Activated CD8-positive, alpha-beta memory T cell treated with anti-CD3 and anti-CD28 coated beads, Interleukin-2, amount 10 ng/mL, durations not matched to agents 7 days and 5 days (primary cell): ENCODE measurements around the gene PLBD2. TPM values are rescaled to one million over a fixed set of nuclear protein-coding genes. Genes with fewer than 3 reads are reported as not detected.

ENCODE experiments used
- ATAC-seq: fragments of 150-1000 bp; cut with Tn5 transposase; one replicate; pipeline ENCODE4 v1.10.0; 2021; ENCODE audit warnings: moderate library complexity
- CTCF ChIA-PET: fragments of 350-600 bp; sonication (Branson Sonifier 250); formaldehyde crosslinking; loops from one replicate; lab custom pipeline; 2021; ENCODE audit warnings: antibody characterized with exemption; lab: Charles Lee
- DNase-seq: peaks from one replicate; pipeline ENCODE4 v3.0.0-alpha.2; 2020
- H3K27ac Mint-ChIP-seq: one replicate; pipeline ENCODE4 v1.8.0; 2021; ENCODE audit warnings: mild to moderate bottlenecking, mixed read lengths
- H3K27me3 Mint-ChIP-seq: one replicate; pipeline ENCODE4 v1.8.0; 2021; ENCODE audit warnings: mixed read lengths
- H3K36me3 Mint-ChIP-seq: one replicate; pipeline ENCODE4 v1.8.0; 2021; ENCODE audit warnings: mild to moderate bottlenecking, mixed read lengths
- H3K4me1 Mint-ChIP-seq: one replicate; pipeline ENCODE4 v1.8.0; 2021; ENCODE audit warnings: mixed read lengths
- H3K4me3 Mint-ChIP-seq: one replicate; pipeline ENCODE4 v1.8.0; 2021; ENCODE audit warnings: mild to moderate bottlenecking, moderate library complexity, mixed read lengths
- H3K9me3 Mint-ChIP-seq: one replicate; pipeline ENCODE4 v1.8.0; 2022; ENCODE audit warnings: low read depth, mixed read lengths
- total RNA-seq, 2 experiments: library from RNA; stranded (reverse); gene quantifications; one replicate each; pipeline ENCODE4 v1.2.3, GENCODE V29; 2021

The PLBD2 gene
- total RNA-seq, 2 experiments from 2014 or later: 11.2 to 12.5 TPM

DNA sequence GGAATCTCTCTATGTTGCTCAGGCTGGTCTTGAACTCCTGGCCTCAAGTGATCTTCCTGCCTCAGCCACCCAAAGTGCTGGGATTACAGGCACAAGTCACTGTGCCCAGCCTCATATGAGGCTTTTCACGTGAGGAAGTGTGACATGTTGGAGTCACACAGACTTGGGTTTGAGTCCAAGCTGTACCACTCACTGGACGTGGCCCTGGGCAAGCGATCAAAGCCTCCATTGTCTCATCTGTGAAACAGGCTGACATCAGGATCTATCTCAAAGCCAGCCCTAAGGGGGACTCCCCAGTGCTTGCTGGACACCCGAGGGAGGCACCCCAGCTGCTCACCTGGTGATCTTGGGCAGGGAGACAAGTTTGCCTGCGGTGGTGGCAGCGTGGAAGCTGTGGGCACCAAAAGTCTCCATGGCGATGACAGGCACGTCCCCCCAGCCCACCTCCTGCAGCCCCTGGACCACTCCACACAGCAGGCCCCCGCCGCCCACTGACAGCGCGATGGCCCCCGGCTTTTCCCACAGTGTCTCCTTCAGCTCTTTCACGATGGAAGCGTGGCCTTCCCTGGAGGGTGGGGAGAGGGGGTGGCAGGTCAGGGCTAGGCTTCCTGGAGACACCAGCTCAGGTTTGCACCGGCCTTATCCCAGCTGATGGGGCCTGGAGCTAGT, 38.6 kb downstream of the PLBD2 start:
- Mint-ChIP-seq H3K27me3 (no peaks in the 10 kb centered on the region), H3K4me1 (no peaks in the 10 kb centered on the region), H3K27ac (no peak overlapping the region), H3K9me3 (no peaks in the 10 kb centered on the region), H3K36me3 (no peaks in the 10 kb centered on the region), H3K4me3 (no peak overlapping the region)
- ATAC-seq (no peak), DNase-seq (no peak)
- CTCF ChIA-PET: no interaction called here

DNA sequence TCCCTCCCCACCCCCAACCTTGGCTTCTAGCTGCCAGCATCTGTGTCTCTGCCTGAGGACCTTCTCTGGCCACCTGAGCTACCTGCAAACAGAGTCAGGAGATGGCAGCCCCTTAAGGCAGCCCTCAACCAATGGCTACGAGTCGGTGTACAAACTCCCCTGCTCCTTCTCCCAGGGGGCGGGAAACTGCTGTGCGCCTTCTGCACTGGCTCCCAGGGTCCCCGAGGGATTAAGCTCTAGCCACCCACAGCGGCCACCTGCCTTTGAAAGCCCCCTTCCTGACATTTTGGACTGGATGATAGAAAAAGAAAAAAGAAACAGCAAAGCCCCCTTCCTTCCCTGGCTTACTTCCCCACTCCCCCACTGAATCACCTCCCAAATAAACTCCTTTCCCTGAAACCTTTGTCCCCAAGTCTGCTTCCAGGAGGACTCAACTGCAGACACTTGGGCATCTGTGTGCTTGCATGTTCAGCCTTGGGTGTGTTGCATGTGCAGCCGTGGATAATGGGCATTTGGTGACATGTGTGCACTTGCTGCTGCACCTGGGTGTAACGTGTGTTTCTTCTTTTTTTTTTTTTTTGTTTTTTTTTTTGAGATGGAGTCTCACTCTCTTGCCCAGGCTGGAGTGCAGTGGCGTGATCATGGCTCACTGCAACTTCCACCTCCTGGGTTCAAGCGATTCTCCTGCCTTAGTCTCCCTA, 39.3 kb downstream of the PLBD2 start:
- CTCF ChIA-PET: no interaction called here
- Mint-ChIP-seq H3K36me3 (no peaks in the 10 kb centered on the region), H3K9me3 (no peaks in the 10 kb centered on the region), H3K4me1 (no peaks in the 10 kb centered on the region), H3K4me3 (no peak overlapping the region), H3K27ac (no peak overlapping the region), H3K27me3 (no peaks in the 10 kb centered on the region)
- ATAC-seq (no peak), DNase-seq (no peak)

DNA sequence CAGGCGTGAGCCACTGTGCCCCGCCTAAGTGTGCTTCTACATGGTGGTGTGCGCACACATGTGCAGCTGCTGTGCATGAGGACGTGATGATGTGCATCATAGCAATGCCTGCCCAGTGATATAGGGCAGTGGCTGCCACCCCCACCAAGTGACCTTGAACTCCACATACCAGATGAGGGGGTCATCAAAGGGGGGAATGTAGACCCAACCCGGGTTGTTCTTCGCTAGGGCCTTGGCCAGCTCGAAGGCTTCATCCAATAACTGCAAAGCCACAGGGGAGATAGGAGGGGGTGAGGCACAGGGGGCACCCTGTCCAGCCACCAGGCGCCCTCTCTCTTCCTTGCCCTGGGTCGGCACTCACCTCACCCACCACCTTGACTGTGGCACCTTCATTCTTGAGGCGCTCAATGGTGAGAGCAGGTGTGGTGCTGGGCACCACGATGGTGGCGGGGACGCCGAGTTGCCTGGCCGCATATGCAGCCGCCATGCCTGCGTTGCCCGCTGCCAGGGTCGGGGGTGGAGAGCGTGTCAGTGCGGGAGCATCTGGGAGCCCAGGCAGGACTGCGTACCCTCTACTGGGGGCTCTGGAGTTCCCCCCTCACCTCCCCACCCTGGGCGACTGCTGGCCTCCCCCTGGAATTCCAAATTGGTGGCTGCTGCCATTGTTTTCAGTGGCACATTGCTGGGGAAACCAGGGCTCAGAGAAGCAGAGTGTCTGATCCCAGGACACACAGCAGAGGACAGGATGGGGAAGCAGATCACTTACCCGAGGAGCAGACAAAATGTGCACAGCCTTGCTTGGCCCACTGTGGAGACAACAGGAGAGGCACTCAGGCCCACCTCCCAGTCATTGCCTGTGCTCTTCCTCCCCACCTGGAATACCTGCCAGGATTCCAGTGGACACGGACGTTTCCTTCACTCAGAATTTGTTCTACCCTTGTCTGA, 40.2 kb downstream of the PLBD2 start:
- CTCF ChIA-PET: no interaction called here
- Mint-ChIP-seq H3K4me3 (no peak overlapping the region), H3K36me3 (no peaks in the 10 kb centered on the region), H3K9me3 (no peaks in the 10 kb centered on the region), H3K4me1 (no peaks in the 10 kb centered on the region), H3K27ac (no peak overlapping the region), H3K27me3 (no peaks in the 10 kb centered on the region)
- DNase-seq (no peak), ATAC-seq (no peak)

DNA sequence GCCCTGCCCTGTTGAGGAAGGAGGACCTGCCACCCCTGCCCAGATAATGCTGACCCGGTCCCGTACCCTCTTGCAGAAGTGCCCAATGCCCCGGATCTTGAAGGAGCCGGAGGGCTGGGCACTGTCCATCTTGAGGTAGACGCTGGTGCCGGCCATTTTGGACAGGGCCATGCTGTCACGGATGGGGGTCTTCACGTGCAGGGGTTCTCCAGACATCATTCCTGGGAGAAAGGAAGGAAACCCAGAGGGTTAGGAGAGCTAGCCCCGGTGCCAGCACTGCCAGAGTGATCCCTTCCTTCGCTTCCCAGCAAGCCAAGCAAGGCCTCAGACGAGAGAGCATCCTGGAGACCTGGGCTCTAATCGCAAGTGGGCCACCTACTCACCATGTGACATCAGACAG, 41.1 kb downstream of the PLBD2 start:
- H3K4me1 Mint-ChIP-seq: no peaks in the 10 kb centered on the region
- DNase-seq: no peak
- no peaks in the 10 kb centered on the region for H3K36me3 Mint-ChIP-seq
- CTCF ChIA-PET: no interaction called here
- no peak for ATAC-seq
- no peak overlapping the region for H3K27ac Mint-ChIP-seq
- H3K9me3 Mint-ChIP-seq: no peaks in the 10 kb centered on the region
- no peak overlapping the region for H3K4me3 Mint-ChIP-seq
- peaks cover 7% of the 10 kb centered on the region for H3K27me3 Mint-ChIP-seq

DNA sequence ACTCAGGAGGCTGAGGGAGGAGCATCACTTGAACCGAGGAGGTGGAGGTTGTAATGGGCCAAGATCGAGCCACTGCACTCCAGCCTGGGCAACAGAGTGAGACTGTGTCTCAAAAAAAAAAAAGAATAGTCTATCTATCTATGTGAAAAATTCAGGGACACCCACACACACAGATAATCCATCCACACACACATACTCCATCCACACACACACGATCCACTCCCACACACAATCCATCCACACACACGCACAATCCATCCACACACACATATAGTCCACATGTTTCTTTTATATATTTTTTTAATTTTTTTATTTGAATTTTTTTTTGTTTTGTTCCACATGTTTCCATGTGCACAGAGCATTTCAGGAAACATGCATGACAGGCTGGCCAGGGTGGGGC, 42.0 kb downstream of the PLBD2 start:
- CTCF ChIA-PET: no interaction called here
- Mint-ChIP-seq H3K36me3 (no peaks in the 10 kb centered on the region), H3K4me3 (no peak overlapping the region), H3K4me1 (no peaks in the 10 kb centered on the region), H3K9me3 (no peaks in the 10 kb centered on the region), H3K27ac (no peak overlapping the region), H3K27me3 (peaks cover 9% of the 10 kb centered on the region)
- no peak for ATAC-seq
- no peak for DNase-seq

DNA sequence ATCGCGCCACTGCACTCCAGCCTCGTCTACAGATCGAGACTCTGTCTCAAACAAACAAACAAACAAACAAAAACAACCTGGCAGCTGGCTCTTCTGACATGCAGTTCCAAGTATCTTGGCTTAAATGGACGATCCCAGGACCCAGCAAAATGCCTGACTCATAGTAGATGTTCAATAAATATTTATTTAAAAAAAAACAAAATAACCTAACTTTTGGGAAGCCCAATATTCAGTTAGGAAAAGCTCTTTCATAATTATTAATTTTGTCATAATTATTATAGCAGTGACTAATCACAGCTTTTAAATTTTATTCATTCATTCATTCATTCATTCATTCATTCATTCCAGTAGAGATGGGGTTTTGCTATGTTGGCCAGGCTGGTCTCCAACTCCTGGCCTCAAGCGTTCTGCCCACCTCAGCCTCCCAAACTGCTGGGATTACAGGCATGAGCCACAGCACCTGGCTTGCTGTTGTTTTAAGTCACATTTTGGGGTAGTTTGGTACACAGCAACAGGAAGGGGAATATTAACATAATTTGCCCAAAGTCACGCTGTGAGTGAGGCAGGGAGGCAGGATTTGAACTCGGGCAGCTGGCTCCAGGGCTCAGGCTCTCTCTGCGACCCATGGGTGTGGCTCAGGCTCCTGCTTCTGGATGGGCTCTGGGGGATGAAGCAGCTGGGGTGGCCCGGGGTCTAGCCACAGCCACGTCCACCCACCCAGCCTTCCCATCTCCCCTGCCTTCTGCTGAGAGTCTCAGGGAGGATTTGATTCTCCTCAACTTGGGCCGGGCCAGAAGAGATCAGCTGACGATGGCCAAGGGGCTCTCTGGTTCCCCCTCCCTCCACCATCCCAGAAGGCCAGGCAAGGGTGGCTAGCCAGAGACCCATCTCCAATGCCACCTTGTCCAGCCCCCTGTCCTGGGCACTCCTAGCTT, 42.9 kb downstream of the PLBD2 start:
- H3K4me3 Mint-ChIP-seq: no peak overlapping the region

DNA sequence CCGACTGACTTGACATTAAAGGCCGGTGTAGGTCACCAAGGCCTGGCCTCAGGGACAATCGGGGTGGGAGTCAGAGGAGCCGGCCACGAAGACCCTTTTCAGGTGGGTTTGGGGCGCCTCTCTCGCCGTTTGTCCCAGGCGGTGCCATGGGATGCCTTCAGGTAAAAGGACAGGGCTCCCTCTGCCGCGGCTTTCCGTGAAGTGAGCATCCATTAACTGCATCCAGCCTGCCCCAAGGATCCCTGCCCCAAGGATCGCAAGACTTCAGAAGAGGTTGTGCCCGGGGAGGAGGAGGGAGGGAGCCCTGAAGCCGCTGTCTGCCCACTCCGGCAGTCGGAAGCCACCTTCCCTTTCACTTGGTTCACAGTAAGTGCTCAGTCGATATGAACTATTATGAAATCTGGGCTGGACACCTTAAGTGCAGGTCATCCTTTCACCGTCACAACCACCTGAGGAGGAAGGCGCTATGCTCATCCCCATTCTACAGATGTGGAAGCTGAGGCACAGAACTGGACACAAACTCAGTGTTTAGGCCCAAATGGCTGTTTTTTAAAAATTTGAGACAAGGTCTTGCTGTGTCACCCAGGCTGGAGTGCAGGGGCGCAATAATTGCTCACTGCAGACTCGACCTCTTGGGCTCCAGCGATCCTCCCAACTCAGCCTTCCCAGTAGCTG, 44.3 kb downstream of the PLBD2 start:
- no peak for ATAC-seq
- no peak for DNase-seq
- no peaks in the 10 kb centered on the region for H3K9me3 Mint-ChIP-seq
- no peak overlapping the region for H3K4me3 Mint-ChIP-seq
- H3K4me1 Mint-ChIP-seq: no peaks in the 10 kb centered on the region
- H3K36me3 Mint-ChIP-seq: no peaks in the 10 kb centered on the region
- no peak overlapping the region for H3K27ac Mint-ChIP-seq
- CTCF ChIA-PET: no interaction called here
- peaks cover 17% of the 10 kb centered on the region for H3K27me3 Mint-ChIP-seq

More for the DNA sequence above, 42.9 kb downstream of the PLBD2 start:
- Mint-ChIP-seq H3K9me3 (no peaks in the 10 kb centered on the region), H3K4me1 (no peaks in the 10 kb centered on the region), H3K36me3 (no peaks in the 10 kb centered on the region), H3K27ac (no peak overlapping the region), H3K27me3 (peaks cover 15% of the 10 kb centered on the region)
- DNase-seq: no peak
- CTCF ChIA-PET: no interaction called here
- no peak for ATAC-seq

DNA sequence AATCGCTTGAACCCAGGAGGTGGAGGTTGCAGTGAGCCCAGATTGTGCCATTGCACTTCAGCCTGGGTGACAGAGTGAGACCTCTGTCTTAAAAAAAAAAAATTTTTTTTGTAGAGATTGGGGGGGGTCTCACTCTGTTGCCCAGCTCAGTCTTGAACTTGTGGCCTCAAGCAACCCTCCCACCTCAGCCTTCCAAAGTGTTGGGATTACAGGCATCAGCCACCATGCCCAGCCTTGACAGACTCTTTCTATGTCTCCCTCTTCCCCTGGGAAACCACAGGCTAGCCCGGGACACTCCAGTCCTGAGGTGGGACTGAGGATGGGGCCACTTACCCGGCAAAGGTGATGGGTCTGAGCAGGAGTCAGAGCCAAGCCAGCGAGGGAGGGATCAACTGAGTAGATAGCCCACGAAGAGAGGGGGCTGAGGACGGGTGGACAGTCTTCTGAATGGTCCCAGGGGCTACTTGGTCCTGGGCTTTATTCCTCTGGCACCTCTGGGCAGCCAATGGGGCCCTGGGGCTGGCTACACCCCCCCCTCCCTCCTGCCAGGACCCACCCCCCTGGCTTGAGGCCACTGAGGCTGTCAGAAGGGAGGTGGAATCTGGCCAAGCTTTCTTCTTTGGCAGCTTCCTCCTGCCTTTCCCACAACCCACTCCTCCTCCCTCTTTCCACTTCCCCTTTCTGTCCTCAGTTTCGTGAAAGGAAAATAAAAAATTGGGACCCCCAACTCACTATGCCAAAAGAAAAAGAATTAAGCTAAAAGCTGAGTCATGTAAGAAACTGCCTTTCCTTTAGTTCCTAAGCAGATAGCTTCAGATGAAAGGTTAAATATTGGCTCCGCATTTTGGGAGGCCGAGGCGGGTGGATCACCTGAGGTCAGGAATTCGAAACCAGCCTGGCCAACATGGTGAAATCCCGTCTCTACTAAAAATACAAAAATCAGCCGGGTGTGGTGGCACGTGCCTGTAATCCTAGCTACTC, 45.3 kb downstream of the PLBD2 start, which contains the start of gene SDS:
TSS of gene SDS (minus strand) at position 453 of the 981 bp plus-strand sequence. CDS start 4,179 bp downstream, outside the sequence.
- no peak within 1 kb of the TSS for H3K4me3 Mint-ChIP-seq
- no peak for DNase-seq
- H3K36me3 Mint-ChIP-seq: no peaks in the 10 kb centered on the region
- H3K27ac Mint-ChIP-seq: no peak within 1 kb of the TSS
- no peak for ATAC-seq
- H3K4me1 Mint-ChIP-seq: no peaks in the 10 kb centered on the region
- H3K9me3 Mint-ChIP-seq: no peaks in the 10 kb centered on the region
- H3K27me3 Mint-ChIP-seq: peaks cover 17% of the 10 kb centered on the region
- CTCF ChIA-PET: no interaction called here

DNA sequence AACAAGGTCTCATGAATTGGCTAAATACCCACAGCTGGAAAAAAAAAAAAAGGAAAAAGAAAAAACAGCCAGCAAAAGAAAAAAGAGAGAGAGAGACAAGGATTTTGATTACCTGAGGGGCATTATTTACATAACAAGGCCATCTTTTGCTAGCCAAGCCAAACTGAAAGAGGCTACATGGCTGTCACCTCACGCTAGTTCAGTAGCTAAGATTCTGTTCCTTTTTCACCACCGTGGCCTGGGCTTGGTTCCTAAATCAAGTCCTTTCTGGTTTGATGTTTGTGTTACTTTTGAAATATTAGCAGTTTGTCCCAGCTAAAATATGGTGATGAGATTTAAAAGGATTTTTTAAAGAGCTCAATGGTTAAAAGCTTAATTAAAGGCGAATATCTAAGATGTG, 47.3 kb downstream of the PLBD2 start:
- DNase-seq (no peak), ATAC-seq (no peak)
- no peaks in the 10 kb centered on the region for H3K4me1 Mint-ChIP-seq
- H3K27ac Mint-ChIP-seq: no peak overlapping the region
- H3K4me3 Mint-ChIP-seq: no peak overlapping the region
- CTCF ChIA-PET: no interaction called here
- peaks cover 17% of the 10 kb centered on the region for H3K27me3 Mint-ChIP-seq
- H3K36me3 Mint-ChIP-seq: no peaks in the 10 kb centered on the region
- no peaks in the 10 kb centered on the region for H3K9me3 Mint-ChIP-seq

DNA sequence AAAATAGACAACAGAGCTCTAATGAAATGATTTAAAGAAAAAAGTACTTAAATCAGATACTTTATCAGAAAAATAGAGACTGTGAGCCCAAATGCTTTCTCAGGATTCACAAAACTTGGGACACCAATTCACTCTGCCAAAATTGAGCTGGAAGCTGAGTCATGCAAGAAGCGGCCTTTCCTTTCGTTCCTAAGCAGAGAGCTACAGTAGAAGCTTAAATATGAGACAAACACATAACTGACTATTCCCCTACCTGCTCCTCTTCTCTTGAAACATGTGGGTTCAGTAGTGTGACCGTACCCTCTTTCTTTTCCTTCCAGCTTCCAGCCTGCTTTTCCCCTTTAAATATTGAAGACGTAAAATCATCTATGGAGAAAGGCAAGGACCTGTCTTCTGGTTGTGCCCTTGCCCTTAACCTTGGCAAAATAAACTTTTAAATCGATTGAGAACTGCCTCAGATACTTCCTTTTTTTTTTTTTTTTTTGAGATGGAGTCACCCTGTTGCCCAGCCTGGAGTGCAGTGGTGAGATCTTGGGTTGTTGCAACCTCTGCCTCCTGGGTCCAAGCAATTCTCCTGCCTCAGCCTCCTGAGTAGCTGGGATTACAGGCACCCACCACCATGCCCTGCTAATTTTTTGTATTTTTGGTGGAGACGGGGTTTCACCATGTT, 49.7 kb downstream of the PLBD2 start:
- Mint-ChIP-seq H3K27ac (no peak overlapping the region), H3K27me3 (peaks cover 17% of the 10 kb centered on the region), H3K36me3 (no peaks in the 10 kb centered on the region), H3K4me3 (no peak overlapping the region), H3K9me3 (no peaks in the 10 kb centered on the region), H3K4me1 (no peaks in the 10 kb centered on the region)
- DNase-seq: no peak
- CTCF ChIA-PET: interaction anchor here (0.7 to 2.5 kb wide), 2 partner anchors 17 to 19 kb away, joined by 4 to 7 read pairs; no protein-coding TSS in a partner anchor
- ATAC-seq: no peak

DNA sequence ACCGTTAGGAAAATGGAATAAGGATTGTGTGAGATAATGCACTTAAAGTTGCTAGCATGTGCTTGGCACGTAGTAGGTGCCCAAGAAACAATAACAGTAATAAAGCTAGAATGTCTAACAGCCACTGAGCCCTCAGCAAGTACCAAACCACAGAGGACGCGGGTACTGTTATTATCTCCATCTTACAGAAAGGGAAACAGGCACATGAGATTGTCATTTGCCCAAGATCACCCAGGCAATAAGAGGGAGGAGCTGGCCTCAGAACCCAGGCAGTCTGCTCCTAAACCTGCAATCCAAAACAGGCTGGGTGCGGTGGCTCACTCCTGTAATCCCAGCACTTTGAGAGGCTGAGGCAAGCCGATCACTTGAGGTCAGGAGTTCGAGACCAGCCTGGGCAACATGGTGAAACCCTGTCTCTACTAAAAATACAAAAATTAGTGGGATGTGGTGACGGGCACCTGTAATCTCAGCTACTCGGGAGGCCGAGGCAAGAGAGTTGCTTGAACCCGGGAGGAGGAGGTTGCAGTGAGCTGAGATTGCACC, 50.4 kb downstream of the PLBD2 start:
- Mint-ChIP-seq H3K4me1 (no peaks in the 10 kb centered on the region), H3K27ac (no peak overlapping the region), H3K27me3 (peaks cover 17% of the 10 kb centered on the region), H3K36me3 (no peaks in the 10 kb centered on the region), H3K9me3 (no peaks in the 10 kb centered on the region), H3K4me3 (no peak overlapping the region)
- ATAC-seq (no peak), DNase-seq (no peak)
- CTCF ChIA-PET: interaction anchor here (2.5 kb wide), 1 partner anchor 16 kb away, joined by 7 read pairs; no protein-coding TSS in a partner anchor
